ENCODE measurements around the gene SNRPD3.
"Not testable (repeated sequence)": the region's sequence is repeated elsewhere in the genome, so short reads cannot be mapped to it uniquely, and the experiment has no call there.

Gene SNRPD3
- 24.2 to 40.8 (median 34.4) reads per million in 4 donors for total RNA-seq

- peak; percentile 98 to 100 (median 99) for DNase-seq
These were observed at the start of gene SNRPD3 for GRCh38 chr22:24555165-24556039. Gene SNRPD3 (plus strand): TSS chr22:24555999. CDS start chr22:24557675, 1,676 bp downstream.

DNA sequence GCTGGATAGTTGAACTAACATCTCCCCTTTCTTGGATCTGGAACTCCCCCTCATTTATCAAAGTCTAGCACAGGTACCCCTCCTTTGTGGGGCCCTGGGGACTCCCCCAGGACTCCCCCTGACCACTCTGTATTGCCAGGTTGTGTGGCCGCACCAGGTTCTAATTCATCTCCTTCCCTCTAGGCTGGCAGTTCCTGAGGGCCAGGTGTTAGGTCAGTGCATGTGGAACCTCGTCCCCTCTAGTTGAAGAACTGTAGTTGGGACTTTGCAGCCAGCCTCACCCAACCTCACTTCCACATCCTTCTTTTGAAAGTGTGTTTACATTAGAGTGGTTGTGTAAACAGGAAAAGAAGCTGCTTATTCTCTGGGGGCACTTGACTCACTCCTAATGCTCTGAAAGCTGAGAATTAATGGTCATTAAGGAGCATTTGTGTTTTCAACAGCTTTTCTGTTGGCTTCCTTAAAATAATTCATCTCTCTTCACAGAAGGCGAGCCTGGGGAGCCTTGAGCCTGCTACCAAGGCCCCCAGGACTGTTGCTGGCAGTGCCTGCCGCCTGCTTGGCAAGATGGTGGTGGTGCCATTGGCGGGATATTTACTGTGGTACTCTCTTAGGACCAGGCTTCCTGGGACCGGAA lies 48.9 kb upstream of the SNRPD3 start:
- no peak for DNase-seq

DNA sequence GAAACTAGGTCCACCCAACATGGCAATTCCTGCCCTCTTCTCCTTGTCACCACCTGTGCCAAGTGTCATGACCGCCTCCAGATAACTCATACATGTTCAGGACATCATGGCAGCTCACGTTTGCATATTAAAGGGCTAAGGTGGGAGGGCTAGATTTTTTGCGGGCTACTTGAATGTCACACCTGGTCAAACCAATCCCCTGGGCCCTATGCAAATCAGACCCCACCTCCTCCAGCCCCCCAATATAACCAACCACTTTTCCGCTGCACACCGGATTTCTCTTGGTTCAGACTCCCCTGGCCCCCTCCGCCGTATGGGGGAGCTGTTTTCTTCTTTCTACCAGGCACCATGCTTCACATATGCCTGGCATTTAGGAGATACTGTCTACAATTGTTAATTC lies 48.1 kb upstream of the SNRPD3 start:
- no peak for DNase-seq

DNA sequence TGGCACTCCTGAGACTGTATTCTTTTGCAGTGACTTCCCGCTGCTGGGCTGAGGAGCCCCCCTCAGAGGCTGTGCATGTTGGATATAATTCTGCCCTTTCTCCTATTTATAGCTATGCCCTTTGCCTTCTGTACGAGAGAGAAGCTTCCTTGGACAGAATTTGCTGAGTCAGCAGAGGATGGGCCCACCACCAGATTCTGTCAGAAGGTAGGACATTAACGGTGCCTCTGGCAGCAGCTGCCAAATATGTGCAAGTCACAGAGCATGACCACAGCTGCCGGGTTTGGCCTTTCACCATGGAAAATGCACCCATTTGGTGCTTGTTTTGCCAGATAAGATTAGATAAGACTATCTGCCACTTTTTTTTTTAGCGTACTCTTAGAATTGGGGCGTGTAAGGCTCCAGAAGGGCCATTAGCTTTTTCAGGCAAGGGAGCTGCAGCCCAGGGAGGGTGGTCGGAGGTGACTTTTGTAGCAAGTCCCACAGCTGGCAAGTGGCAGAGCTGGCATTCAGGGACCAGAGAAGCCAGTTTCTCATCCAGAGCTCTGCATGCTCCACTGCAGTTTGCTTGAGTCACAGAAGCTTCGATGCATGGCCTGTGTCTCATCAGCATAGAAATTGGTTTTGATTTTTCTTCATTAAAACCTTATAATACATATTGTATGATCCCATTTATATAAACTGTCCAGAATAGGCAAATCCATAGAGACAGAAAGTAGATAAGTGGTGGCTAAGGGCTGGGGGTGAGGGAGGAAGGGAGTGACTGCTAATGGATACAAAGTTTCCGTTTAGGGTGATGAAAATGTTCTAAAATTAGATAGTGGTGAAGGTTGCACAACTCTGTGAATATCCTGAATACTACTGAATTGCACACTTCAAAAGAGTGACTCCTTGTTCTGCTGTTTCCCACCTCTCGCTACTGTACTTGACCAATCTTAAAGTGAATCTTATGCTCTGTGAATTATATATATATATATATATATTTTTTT lies 44.9 kb upstream of the SNRPD3 start:
- DNase-seq: peak in 1 of 5 donors; percentile 22

DNA sequence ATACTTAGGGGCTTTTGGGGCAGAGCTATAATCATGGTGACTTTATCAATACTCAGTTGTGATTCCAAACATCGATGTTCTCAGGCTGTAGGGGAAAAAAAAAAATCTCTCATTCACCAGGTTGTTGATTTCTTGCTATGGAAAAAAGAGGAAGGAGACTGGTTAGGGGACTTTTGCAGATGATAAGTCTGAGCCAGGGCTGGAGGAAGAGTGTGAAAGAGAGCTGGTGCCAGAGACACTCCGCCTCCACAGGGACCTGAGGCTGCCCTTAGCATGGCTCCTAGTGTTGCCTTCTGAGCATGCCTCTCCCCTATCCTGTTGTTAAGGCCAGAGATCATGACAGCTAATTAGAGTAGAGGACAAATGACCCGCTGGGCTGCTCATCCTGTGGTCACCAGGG lies 43.8 kb upstream of the SNRPD3 start:
- no peak for DNase-seq

DNA sequence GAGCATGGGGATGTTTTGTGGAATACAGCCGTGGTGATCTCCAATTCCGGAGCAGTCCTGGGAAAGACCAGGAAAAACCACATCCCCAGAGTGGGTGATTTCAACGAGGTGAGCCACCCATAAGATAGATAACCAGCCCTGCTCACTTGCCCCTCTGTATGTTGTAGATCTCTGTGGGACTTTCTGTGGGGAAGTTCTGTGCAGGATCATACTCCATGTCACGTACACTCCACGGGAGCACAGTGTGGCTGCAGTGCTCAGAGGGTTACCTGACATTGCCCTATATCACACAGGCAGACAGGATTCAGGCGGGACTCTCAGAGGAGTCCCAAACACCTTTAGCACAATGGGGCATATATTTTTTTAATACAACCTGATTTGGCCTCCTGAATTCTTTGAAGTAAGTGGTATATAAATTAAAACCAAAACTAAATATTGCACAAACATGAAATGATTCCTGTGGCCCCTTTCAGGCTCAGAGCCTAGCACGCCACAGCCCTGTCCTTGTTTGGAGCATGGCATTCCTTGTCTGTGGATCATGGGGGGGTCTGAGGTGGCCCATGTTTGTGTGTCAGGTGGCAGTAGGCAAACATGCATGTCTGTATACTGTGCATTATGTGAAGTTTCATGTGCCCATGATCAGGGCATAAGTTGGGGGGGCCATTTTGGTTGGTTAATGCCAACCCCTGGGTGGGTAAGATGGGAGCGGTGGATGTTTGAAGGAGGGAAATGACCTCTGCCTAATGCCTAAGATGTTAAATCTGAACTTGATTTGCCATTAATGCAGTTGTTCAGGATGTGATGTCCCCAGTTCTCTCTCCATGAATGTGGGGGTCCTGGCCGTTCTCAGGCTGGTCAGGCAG lies 42.2 kb upstream of the SNRPD3 start:
- no peak for DNase-seq

- no peak for DNase-seq
These were observed 41.4 kb upstream of the SNRPD3 start for GRCh38 chr22:24514241-24515026.

- DNase-seq: no peak
These were observed 40.8 kb upstream of the SNRPD3 start for GRCh38 chr22:24515027-24515338.

- DNase-seq: no peak
These were observed 39.5 kb upstream of the SNRPD3 start for GRCh38 chr22:24516301-24516737.

GRCh38 chr22:24517446-24517845 lies 38.4 kb upstream of the SNRPD3 start:
- no peak for DNase-seq

- no peak for DNase-seq
These were observed 37.6 kb upstream of the SNRPD3 start for GRCh38 chr22:24518228-24518627.

- no peak for DNase-seq
These were observed 36.9 kb upstream of the SNRPD3 start for GRCh38 chr22:24518771-24519485.

GRCh38 chr22:24519496-24519895 lies 36.3 kb upstream of the SNRPD3 start:
- DNase-seq: no peak

- DNase-seq: peak in 1 of 5 donors; percentile 63
These were observed 34.0 kb upstream of the SNRPD3 start for GRCh38 chr22:24521791-24522245.

DNA sequence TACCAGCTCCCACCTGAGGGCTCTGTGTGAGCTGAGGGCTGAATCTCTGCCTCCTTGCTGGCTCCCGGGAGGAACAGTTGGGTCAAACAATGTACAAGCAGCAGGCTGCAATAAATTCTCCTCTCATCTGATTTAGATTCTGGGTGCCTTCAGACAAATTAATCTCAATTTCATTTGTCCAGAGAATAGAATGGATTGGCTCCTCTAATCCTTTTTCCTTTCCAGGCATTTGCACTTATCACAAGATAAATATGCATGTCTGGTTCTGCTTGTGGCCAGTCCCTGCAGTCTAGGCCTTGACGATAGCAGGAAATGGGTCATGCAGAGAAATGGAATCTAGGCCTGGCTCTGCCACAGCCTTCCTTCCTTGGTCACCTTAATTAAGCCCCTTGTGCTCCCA lies 31.9 kb upstream of the SNRPD3 start:
- DNase-seq: no peak

GRCh38 chr22:24525416-24526037 lies 30.3 kb upstream of the SNRPD3 start:
- DNase-seq: peak; percentile 37 to 87 (median 52)

- no peak for DNase-seq
These were observed 29.6 kb upstream of the SNRPD3 start for GRCh38 chr22:24526191-24526590.

- no peak for DNase-seq
These were observed 25.9 kb upstream of the SNRPD3 start for GRCh38 chr22:24529898-24530297.

DNA sequence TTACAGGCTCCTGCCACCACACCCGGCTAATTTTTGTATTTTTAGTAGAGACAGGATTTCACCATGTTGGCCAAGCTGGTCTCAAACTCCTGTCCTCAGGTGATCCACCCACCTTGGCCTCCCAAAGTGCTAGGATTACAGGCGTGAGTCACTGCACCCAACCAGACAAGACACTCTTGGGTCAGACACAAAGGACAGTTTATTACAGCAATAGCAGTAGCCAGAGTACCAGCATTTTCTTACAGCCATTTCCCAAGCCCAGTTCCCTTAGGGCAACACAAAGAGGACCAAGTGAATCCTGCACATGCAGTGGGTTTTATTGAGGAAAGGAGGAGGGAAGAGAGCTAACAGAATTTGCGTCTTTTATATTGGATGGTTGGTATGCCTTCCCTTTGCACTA lies 24.8 kb upstream of the SNRPD3 start:
- DNase-seq: not testable (repeated sequence)

- DNase-seq: no peak
These were observed 23.7 kb upstream of the SNRPD3 start for GRCh38 chr22:24532075-24532474.
